Epithelial cell of prostate (primary cell): ENCODE results near the gene GPX5.
A peak's percentile ranks its signal among the peaks of the same experiment; 100 is the strongest.
"Not testable (repeated sequence)": the region's sequence is repeated elsewhere in the genome, so short reads cannot be mapped to it uniquely, and the experiment has no call there.

ENCODE experiments used
- DNase-seq: peaks from one replicate; pipeline ENCODE4 v3.0.0-alpha.2; 2011; ENCODE audit warnings: low read depth, low spot score
- H3K27ac ChIP-seq: fragments of 450-650 bp; 2 replicates; pipeline ENCODE4 v1.5.1; 2017; ENCODE audit warnings: mild to moderate bottlenecking

GPX5 gene

GRCh38 chr6:28511628-28512300 lies 13.9 kb upstream of the GPX5 start:
- no peak for DNase-seq
- H3K27ac ChIP-seq, result no peak overlapping the region

GRCh38 chr6:28512387-28512786 lies 13.3 kb upstream of the GPX5 start:
- not testable (repeated sequence) for H3K27ac ChIP-seq, DNase-seq

- no peak within 1 kb of the TSS for H3K27ac ChIP-seq
- no peak for DNase-seq
Observed at GRCh38 chr6:28515676-28516075, 10.0 kb upstream of the GPX5 start, which contains the start of gene GPX6. Gene GPX6, minus strand, starts transcription at chr6:28515793. Its CDS starts 50 bp downstream, at chr6:28515743.

GRCh38 chr6:28517964-28518363 lies 7.7 kb upstream of the GPX5 start:
- no peak overlapping the region for H3K27ac ChIP-seq
- DNase-seq, result no peak

- H3K27ac ChIP-seq, result no peak overlapping the region
- no peak for DNase-seq
Observed at GRCh38 chr6:28522594-28523240, 3.0 kb upstream of the GPX5 start.

- H3K27ac ChIP-seq, result no peak overlapping the region
- no peak for DNase-seq
Observed at GRCh38 chr6:28523241-28523622, 2.4 kb upstream of the GPX5 start.

- H3K27ac ChIP-seq, result no peak overlapping the region
- no peak for DNase-seq
Observed at GRCh38 chr6:28530777-28531176, 5.1 kb downstream of the GPX5 start.

- no peak for DNase-seq
- no peak overlapping the region for H3K27ac ChIP-seq
Observed at GRCh38 chr6:28531479-28532128, 5.9 kb downstream of the GPX5 start.

GRCh38 chr6:28534306-28534705 lies 8.6 kb downstream of the GPX5 start:
- DNase-seq, result no peak

GRCh38 chr6:28534875-28535274 lies 9.2 kb downstream of the GPX5 start:
- H3K27ac ChIP-seq, result no peak overlapping the region
- DNase-seq, result no peak

More at GRCh38 chr6:28534306-28534705, 8.6 kb downstream of the GPX5 start:
- no peak overlapping the region for H3K27ac ChIP-seq

- no peak overlapping the region for H3K27ac ChIP-seq
- DNase-seq, result no peak
Observed at GRCh38 chr6:28537065-28537464, 11.4 kb downstream of the GPX5 start.

- H3K27ac ChIP-seq, result no peak overlapping the region
- DNase-seq, result no peak
Observed at GRCh38 chr6:28537509-28538140, 11.9 kb downstream of the GPX5 start.

GRCh38 chr6:28541996-28542395 lies 16.3 kb downstream of the GPX5 start:
- H3K27ac ChIP-seq, result peak overlapping the region; percentile 43
- no peak for DNase-seq

GRCh38 chr6:28542440-28543296 lies 17.0 kb downstream of the GPX5 start:
- peak overlapping the region; percentile 43 for H3K27ac ChIP-seq
- peak; percentile 55 for DNase-seq

GRCh38 chr6:28543651-28544610 lies 18.2 kb downstream of the GPX5 start:
- no peak overlapping the region for H3K27ac ChIP-seq
- no peak for DNase-seq

GRCh38 chr6:28545955-28546354 lies 20.3 kb downstream of the GPX5 start:
- DNase-seq, result no peak
- no peak overlapping the region for H3K27ac ChIP-seq

- H3K27ac ChIP-seq, DNase-seq: not testable (repeated sequence)
Observed at GRCh38 chr6:28547003-28547402, 21.3 kb downstream of the GPX5 start.

GRCh38 chr6:28551891-28552666 lies 26.4 kb downstream of the GPX5 start:
- H3K27ac ChIP-seq, result no peak overlapping the region

More at GRCh38 chr6:28551891-28552666, 26.4 kb downstream of the GPX5 start:
- DNase-seq, result no peak
